Ishikawa (cell line): ENCODE results near the gene RNF213.

Source experiments
- CEBPB ChIP-seq: IDR thresholded peaks from 2 replicates; pipeline ENCODE4 v1.6.1; 2012
- CREB1 ChIP-seq: IDR thresholded peaks from 2 replicates; pipeline ENCODE4 v1.6.1; 2012; ENCODE audit warnings: low read depth
- EGR1 ChIP-seq: IDR thresholded peaks from 2 replicates; pipeline ENCODE4 v1.6.1; 2012
- EP300 ChIP-seq: IDR thresholded peaks from 2 replicates; pipeline ENCODE4 v1.6.1; 2012; ENCODE audit warnings: borderline replicate concordance
- FOXM1 ChIP-seq: IDR thresholded peaks from 2 replicates; pipeline ENCODE4 v1.6.1; 2012; ENCODE audit warnings: low read depth, borderline replicate concordance
- NFIC ChIP-seq: IDR thresholded peaks from 2 replicates; pipeline ENCODE4 v1.6.1; 2012
- RAD21 ChIP-seq: IDR thresholded peaks from 2 replicates; pipeline ENCODE4 v1.6.1; 2012; ENCODE audit warnings: low read depth
- TAF1 ChIP-seq: IDR thresholded peaks from 2 replicates; pipeline ENCODE4 v1.6.1; 2012; ENCODE audit warnings: low read depth, mild to moderate bottlenecking
- TCF12 ChIP-seq: IDR thresholded peaks from 2 replicates; pipeline ENCODE4 v1.6.1; 2012; ENCODE audit warnings: low read depth
- TEAD4 ChIP-seq: IDR thresholded peaks from 2 replicates; pipeline ENCODE4 v1.6.1; 2012
- ZBTB7A ChIP-seq: IDR thresholded peaks from 2 replicates; pipeline ENCODE4 v1.6.1; 2012; ENCODE audit warnings: low read depth
- TF ChIP-seq, protein P1 (sequence below): IDR thresholded peaks from 2 replicates; pipeline ENCODE4 v1.6.1; 2012
- TF ChIP-seq, protein P2 (sequence below): IDR thresholded peaks from 2 replicates; pipeline ENCODE4 v1.6.1; 2012; ENCODE audit warnings: low read depth, mild to moderate bottlenecking
- TF ChIP-seq, protein P3 (sequence below): IDR thresholded peaks from 2 replicates; pipeline ENCODE4 v1.6.1; 2012

DNA sequence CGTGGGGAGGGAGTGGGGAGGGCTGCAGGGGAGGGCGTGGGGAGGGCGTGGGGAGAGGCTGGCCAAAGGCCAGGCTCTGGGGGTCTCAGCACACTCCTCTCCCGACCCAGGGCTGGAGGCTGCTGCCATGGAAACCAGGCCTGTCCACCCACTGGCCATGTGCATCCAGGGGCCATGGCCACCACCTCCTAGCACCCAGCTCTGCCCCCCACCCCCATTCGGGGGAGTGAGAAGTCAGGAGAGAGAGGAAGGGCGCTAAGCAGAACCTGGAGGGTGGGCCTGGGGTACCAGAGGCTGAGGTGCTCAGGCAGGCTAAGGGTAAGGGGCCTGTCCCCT is 184.0 kb downstream of the RNF213 start:
- TF ChIP-seq FOXM1 = no peak
- TF ChIP-seq RAD21 = no peak
- no peak for TF ChIP-seq EGR1
- no peak for TF ChIP-seq TCF12
- no peak for TF ChIP-seq NFIC
- no peak for TF ChIP-seq CREB1
- TF ChIP-seq, protein P1, sequence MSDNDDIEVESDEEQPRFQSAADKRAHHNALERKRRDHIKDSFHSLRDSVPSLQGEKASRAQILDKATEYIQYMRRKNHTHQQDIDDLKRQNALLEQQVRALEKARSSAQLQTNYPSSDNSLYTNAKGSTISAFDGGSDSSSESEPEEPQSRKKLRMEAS = no peak
- no peak for TF ChIP-seq TEAD4
- TF ChIP-seq, protein P2, sequence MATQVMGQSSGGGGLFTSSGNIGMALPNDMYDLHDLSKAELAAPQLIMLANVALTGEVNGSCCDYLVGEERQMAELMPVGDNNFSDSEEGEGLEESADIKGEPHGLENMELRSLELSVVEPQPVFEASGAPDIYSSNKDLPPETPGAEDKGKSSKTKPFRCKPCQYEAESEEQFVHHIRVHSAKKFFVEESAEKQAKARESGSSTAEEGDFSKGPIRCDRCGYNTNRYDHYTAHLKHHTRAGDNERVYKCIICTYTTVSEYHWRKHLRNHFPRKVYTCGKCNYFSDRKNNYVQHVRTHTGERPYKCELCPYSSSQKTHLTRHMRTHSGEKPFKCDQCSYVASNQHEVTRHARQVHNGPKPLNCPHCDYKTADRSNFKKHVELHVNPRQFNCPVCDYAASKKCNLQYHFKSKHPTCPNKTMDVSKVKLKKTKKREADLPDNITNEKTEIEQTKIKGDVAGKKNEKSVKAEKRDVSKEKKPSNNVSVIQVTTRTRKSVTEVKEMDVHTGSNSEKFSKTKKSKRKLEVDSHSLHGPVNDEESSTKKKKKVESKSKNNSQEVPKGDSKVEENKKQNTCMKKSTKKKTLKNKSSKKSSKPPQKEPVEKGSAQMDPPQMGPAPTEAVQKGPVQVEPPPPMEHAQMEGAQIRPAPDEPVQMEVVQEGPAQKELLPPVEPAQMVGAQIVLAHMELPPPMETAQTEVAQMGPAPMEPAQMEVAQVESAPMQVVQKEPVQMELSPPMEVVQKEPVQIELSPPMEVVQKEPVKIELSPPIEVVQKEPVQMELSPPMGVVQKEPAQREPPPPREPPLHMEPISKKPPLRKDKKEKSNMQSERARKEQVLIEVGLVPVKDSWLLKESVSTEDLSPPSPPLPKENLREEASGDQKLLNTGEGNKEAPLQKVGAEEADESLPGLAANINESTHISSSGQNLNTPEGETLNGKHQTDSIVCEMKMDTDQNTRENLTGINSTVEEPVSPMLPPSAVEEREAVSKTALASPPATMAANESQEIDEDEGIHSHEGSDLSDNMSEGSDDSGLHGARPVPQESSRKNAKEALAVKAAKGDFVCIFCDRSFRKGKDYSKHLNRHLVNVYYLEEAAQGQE = no peak
- TF ChIP-seq EP300 = no peak
- TF ChIP-seq CEBPB = no peak
- no peak for TF ChIP-seq ZBTB7A
- TF ChIP-seq, protein P3, sequence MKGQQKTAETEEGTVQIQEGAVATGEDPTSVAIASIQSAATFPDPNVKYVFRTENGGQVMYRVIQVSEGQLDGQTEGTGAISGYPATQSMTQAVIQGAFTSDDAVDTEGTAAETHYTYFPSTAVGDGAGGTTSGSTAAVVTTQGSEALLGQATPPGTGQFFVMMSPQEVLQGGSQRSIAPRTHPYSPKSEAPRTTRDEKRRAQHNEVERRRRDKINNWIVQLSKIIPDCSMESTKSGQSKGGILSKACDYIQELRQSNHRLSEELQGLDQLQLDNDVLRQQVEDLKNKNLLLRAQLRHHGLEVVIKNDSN = no peak
- TF ChIP-seq TAF1 = no peak
